HepG2 (cell line): ENCODE results near the gene GLYR1. TPM values are rescaled to one million over a fixed set of nuclear protein-coding genes. Genes with fewer than 3 reads are reported as not detected.

Experiments used
- AGO1 ChIP-seq: fragments of 200-400 bp; formaldehyde crosslinking; IDR thresholded peaks from 2 replicates; pipeline ENCODE4 v1.6.1; 2017; ENCODE audit warnings: mild to moderate bottlenecking, low read depth, low read length, moderate library complexity; ENCODE audit not compliant: poor library complexity, severe bottlenecking
- HMGXB4 ChIP-seq, 2 experiments: sonication (generic) in 1 of 2; formaldehyde crosslinking in 1 of 2; IDR thresholded peaks; 2 replicates each; pipeline versions ENCODE4 v1.4.0 to v1.6.1; 2018 to 2020; ENCODE audit warnings: missing genetic modification reagents in 2 of 2, borderline replicate concordance in 1 of 2, low read depth in 1 of 2, mild to moderate bottlenecking in 1 of 2, missing biosample characterization in 1 of 2
- LBX2 ChIP-seq: sonication (generic); formaldehyde crosslinking; IDR thresholded peaks from 2 replicates; pipeline ENCODE4 v1.5.0; 2020; ENCODE audit warnings: missing genetic modification reagents, mild to moderate bottlenecking, borderline replicate concordance
- MTF2 ChIP-seq: sonication (generic); formaldehyde crosslinking; IDR thresholded peaks from 2 replicates; pipeline ENCODE4 v1.5.0; 2020; ENCODE audit warnings: missing genetic modification reagents, borderline replicate concordance
- NCOR1 ChIP-seq: fragments of 200-600 bp; sonication (generic); IDR thresholded peaks from 2 replicates; pipeline ENCODE4 v1.7.0; 2017; ENCODE audit warnings: antibody characterized with exemption, low read length, borderline replicate concordance
- NFIC ChIP-seq: IDR thresholded peaks from 2 replicates; pipeline ENCODE4 v1.6.1; 2012; ENCODE audit warnings: mild to moderate bottlenecking, low read length, inconsistent platforms
- NR3C1 ChIP-seq: sonication (generic); formaldehyde crosslinking; IDR thresholded peaks from 2 replicates; pipeline ENCODE4 v1.4.0; 2020; ENCODE audit warnings: missing genetic modification reagents
- RAD51 ChIP-seq: fragments of 450-650 bp; IDR thresholded peaks from 2 replicates; pipeline ENCODE4 v1.6.1; 2016; ENCODE audit warnings: borderline replicate concordance
- RFX5 ChIP-seq: IDR thresholded peaks from 2 replicates; pipeline ENCODE4 v1.6.1; 2011; ENCODE audit warnings: low read depth, low read length, improper control_type of control experiment
- TCF7L2 ChIP-seq: IDR thresholded peaks from 2 replicates; pipeline ENCODE4 v1.6.1; 2011; ENCODE audit warnings: mild to moderate bottlenecking, low read depth, low read length, moderate library complexity
- TEAD3 ChIP-seq: optimal IDR thresholded peaks from 2 replicates; pipeline ENCODE3; 2016; ENCODE audit warnings: borderline replicate concordance
- TFAP4 ChIP-seq: sonication (generic); IDR thresholded peaks from 2 replicates; pipeline ENCODE4 v1.6.1; 2016; ENCODE audit warnings: low read depth, borderline replicate concordance
- TGIF2 ChIP-seq: IDR thresholded peaks from 2 replicates; pipeline ENCODE4 v1.6.1; 2016; ENCODE audit warnings: control low read depth, missing compliant biosample characterization
- U2AF2 ChIP-seq: fragments of 200-400 bp; formaldehyde crosslinking; IDR thresholded peaks from 2 replicates; pipeline ENCODE4 v1.6.1; 2017; ENCODE audit warnings: low read depth, mild to moderate bottlenecking, low read length
- ZBTB21 ChIP-seq: sonication (generic); formaldehyde crosslinking; IDR thresholded peaks from 2 replicates; pipeline ENCODE4 v1.4.0; 2020; ENCODE audit warnings: missing genetic modification reagents
- ZNF180 ChIP-seq: sonication (generic); formaldehyde crosslinking; IDR thresholded peaks from 2 replicates; pipeline ENCODE4 v1.4.0; 2020; ENCODE audit warnings: low read depth, missing genetic modification reagents, borderline replicate concordance
- ZNF329 ChIP-seq: sonication (generic); formaldehyde crosslinking; IDR thresholded peaks from 2 replicates; pipeline ENCODE4 v1.9.0; 2021; ENCODE audit warnings: low read depth, mild to moderate bottlenecking, missing genetic modification reagents
- ZNF644 ChIP-seq: IDR thresholded peaks from 2 replicates; pipeline ENCODE4 v1.6.1; 2016; ENCODE audit warnings: low read depth
- ZNF850 ChIP-seq: sonication (generic); formaldehyde crosslinking; conservative IDR thresholded peaks from 2 replicates; pipeline ENCODE4 v1.9.0; 2021; ENCODE audit warnings: mild to moderate bottlenecking, missing genetic modification reagents
- ZSCAN30 ChIP-seq: sonication (generic); formaldehyde crosslinking; IDR thresholded peaks from 2 replicates; pipeline ENCODE4 v1.5.0; 2020; ENCODE audit warnings: mild to moderate bottlenecking, missing genetic modification reagents
- polyA plus RNA-seq, 8 experiments: library from polyadenylated mRNA; depleted of rRNA in 3 of 8; stranded (reverse) in 7 of 8; unstranded in 1 of 8; fragments of >200 nt; fragmentation: Illumina TruSeq in 4 of 8; extraction: Trizol in 4 of 8; gene quantifications; 2 replicates each; pipeline versions ENCODE4 v1.2.1 to v1.2.3, GENCODE V29; 2011 to 2016; ENCODE audit warnings: low read depth in 4 of 8, missing spikeins in 1 of 8, mixed read lengths in 1 of 8; ENCODE audit not compliant: insufficient read depth in 1 of 8
- total RNA-seq, 5 experiments: library from RNA; depleted of rRNA; stranded (reverse); fragments of >200 nt; fragmentation: Illumina TruSeq; extraction: Trizol; gene quantifications; 2 replicates each; pipeline ENCODE4 v1.2.3, GENCODE V29; 2016; ENCODE audit warnings: low read depth in 1 of 5
- TF ChIP-seq, protein P1 (sequence below): fragments of 450-650 bp; IDR thresholded peaks from 2 replicates; pipeline ENCODE4 v1.6.1; 2016
- TF ChIP-seq, protein P2 (sequence below): sonication (generic); formaldehyde crosslinking; IDR thresholded peaks from 2 replicates; pipeline ENCODE4 v1.5.0; 2020; ENCODE audit warnings: mild to moderate bottlenecking, low read depth, missing genetic modification reagents, borderline replicate concordance
- TF ChIP-seq, protein P3 (sequence below): sonication (generic); formaldehyde crosslinking; IDR thresholded peaks from 2 replicates; pipeline ENCODE4 v1.4.0; 2020; ENCODE audit warnings: missing genetic modification reagents, mild to moderate bottlenecking, borderline replicate concordance

Gene GLYR1
- total and polyA plus RNA-seq, 2 of the 13 experiments (the other 11 are each of a cell fraction or from before 2014, with no cell fraction given): 28.3 to 48.7 TPM

DNA sequence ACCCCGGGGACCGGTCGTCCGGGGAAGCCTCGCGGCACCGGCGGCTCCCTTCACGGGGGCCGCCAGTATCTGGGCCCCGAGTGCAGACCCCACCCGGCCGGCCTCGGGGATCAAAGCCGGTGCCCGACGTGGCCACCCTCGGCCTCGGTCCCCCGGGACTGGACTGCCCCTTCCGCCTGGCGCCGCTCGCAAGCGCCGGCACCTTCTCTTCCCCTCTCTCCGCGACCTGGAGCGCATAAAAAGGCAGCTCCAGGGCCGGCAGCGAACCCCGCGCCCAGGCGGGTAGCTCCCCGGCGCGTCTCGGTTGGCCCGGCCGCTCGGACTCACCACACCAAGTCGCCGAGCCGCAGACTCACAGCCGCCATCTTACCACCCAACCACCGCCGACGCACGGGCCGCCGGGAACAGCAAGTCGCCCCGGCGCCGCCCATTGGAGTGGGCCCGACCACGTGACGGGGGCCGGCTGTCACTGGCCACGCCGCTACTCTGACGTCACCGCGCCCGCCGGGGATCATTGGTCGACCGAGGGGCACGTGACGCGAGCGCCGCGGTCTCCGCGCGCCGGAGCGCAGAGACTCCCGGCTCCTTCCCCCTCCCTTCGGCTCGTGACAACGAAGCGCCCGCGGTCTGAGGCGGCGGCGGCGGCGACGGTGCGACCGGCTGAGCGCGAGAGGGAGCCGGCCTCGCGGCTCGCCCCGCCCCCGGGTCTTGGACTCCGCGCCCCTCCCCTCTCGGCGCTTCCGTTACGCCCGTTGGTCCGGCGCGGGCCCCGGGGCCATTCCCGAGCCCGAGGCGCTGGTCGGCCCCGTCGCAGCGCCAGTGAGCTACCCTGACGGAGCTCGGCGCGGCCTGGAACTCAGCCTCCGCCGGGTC is at the start of gene GLYR1, which contains the start of gene UBN1 (continued):
- TF ChIP-seq HMGXB4 (CRISPR knock-in tag; IDR thresholded peaks at IDR 0.05; ENCODE audit: borderline replicate concordance in 1 of 2, low read depth in 1 of 2): peak; percentile 45 to 62; a peak in 3 of 4 replicates
- TF ChIP-seq LBX2 (CRISPR knock-in tag): peak; percentile 40; the same call in 1 of the 2 replicates
- no peak for TF ChIP-seq NR3C1
- TF ChIP-seq MTF2 (CRISPR knock-in tag): no peak
- TF ChIP-seq ZSCAN30 (CRISPR knock-in tag): no peak
- no peak for TF ChIP-seq TEAD3
- no peak for TF ChIP-seq NFIC
- TF ChIP-seq RFX5: peak; percentile 88
- TF ChIP-seq ZNF329 (CRISPR knock-in tag): peak; percentile 42; the same call in 1 of the 2 replicates
- no peak for TF ChIP-seq AGO1
- TF ChIP-seq TFAP4: peak; percentile 37; the same call in 1 of the 2 replicates
- no peak for TF ChIP-seq ZNF180 (CRISPR knock-in tag)
- TF ChIP-seq, protein P1, sequence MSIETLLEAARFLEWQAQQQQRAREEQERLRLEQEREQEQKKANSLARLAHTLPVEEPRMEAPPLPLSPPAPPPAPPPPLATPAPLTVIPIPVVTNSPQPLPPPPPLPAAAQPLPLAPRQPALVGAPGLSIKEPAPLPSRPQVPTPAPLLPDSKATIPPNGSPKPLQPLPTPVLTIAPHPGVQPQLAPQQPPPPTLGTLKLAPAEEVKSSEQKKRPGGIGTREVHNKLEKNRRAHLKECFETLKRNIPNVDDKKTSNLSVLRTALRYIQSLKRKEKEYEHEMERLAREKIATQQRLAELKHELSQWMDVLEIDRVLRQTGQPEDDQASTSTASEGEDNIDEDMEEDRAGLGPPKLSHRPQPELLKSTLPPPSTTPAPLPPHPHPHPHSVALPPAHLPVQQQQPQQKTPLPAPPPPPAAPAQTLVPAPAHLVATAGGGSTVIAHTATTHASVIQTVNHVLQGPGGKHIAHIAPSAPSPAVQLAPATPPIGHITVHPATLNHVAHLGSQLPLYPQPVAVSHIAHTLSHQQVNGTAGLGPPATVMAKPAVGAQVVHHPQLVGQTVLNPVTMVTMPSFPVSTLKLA: peak; percentile 87
- TF ChIP-seq, protein P2, sequence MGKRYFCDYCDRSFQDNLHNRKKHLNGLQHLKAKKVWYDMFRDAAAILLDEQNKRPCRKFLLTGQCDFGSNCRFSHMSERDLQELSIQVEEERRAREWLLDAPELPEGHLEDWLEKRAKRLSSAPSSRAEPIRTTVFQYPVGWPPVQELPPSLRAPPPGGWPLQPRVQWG (CRISPR knock-in tag): no peak
- TF ChIP-seq ZNF850 (CRISPR knock-in tag): no peak
- TF ChIP-seq, protein P3, sequence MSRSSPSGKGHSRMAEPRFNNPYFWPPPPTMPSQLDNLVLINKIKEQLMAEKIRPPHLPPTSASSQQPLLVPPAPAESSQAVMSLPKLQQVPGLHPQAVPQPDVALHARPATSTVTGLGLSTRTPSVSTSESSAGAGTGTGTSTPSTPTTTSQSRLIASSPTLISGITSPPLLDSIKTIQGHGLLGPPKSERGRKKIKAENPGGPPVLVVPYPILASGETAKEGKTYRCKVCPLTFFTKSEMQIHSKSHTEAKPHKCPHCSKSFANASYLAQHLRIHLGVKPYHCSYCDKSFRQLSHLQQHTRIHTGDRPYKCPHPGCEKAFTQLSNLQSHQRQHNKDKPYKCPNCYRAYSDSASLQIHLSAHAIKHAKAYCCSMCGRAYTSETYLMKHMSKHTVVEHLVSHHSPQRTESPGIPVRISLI (CRISPR knock-in tag): no peak; the same call in 1 of the 2 replicates
- no peak for TF ChIP-seq ZNF644
- peak; percentile 98 for TF ChIP-seq RAD51
- TF ChIP-seq NCOR1: peak; percentile 20; the same call in 1 of the 2 replicates
- peak; percentile 83; the same call in 1 of the 2 replicates for TF ChIP-seq TGIF2 (CRISPR knock-in tag)
- no peak for TF ChIP-seq ZBTB21 (CRISPR knock-in tag)
- TF ChIP-seq U2AF2: no peak
- TF ChIP-seq TCF7L2: no peak
